Esophagus muscularis mucosa (tissue), 4 donors: ENCODE data around the gene UBE2O. TPM values are rescaled to one million over a fixed set of nuclear protein-coding genes. Genes with fewer than 3 reads are reported as not detected.

Experiments
- DNase-seq: peaks from one replicate; pipeline ENCODE4 v3.0.0-alpha.2; 2017; ENCODE audit errors: extremely low spot score
- H3K27ac ChIP-seq, 4 donors: fragments of 200-600 bp; sonication (generic); replicated peaks in 1 of 4; 1 replicate in 3 of 4; 2 replicates in 1 of 4; pipeline ENCODE4 v1.5.1; 2016 to 2019; ENCODE audit warnings: mild to moderate bottlenecking in 1 of 4
- H3K27me3 ChIP-seq, 4 donors: fragments of 200-600 bp; sonication (generic); one replicate each; pipeline versions ENCODE4 v1.5.1 to v1.6.0; 2016 to 2019
- H3K36me3 ChIP-seq, 4 donors: fragments of 200-600 bp; sonication (generic); one replicate each; pipeline ENCODE4 v1.5.1; 2016 to 2019
- H3K4me1 ChIP-seq, 4 donors: fragments of 200-600 bp; sonication (generic); one replicate each; pipeline ENCODE4 v1.5.1; 2016 to 2019
- H3K4me3 ChIP-seq, 4 donors: fragments of 200-600 bp; sonication (generic); 1 replicate in 2 of 4; 2 replicates in 2 of 4; pipeline ENCODE4 v1.5.1; 2016 to 2019; ENCODE audit warnings: mild to moderate bottlenecking in 4 of 4, moderate library complexity in 1 of 4
- H3K9me3 ChIP-seq, 4 donors: fragments of 200-600 bp; sonication (generic); 1 replicate in 3 of 4; 2 replicates in 1 of 4; pipeline ENCODE4 v1.5.1; 2016 to 2019
- CTCF ChIP-seq, 3 experiments: fragments of 200-600 bp in 2 of 3; fragments of 450-650 bp in 1 of 3; sonication (generic) in 2 of 3; IDR thresholded peaks; one replicate each; pipeline ENCODE4 v1.5.1; 2017 to 2019; ENCODE audit warnings: antibody characterized with exemption in 3 of 3, mild to moderate bottlenecking in 2 of 3, moderate library complexity in 1 of 3
- EP300 ChIP-seq: sonication (generic); formaldehyde crosslinking; IDR thresholded peaks from one replicate; pipeline ENCODE4 v1.6.1; 2017; ENCODE audit warnings: antibody characterized with exemption
- POLR2A ChIP-seq: fragments of 450-650 bp; IDR thresholded peaks from one replicate; pipeline ENCODE4 v1.6.1; 2017; ENCODE audit warnings: antibody characterized with exemption, moderate library complexity, mild to moderate bottlenecking, low read depth
- POLR2AphosphoS5 ChIP-seq, 2 donors: sonication (generic); formaldehyde crosslinking; IDR thresholded peaks; one replicate each; pipeline ENCODE4 v1.6.1; 2017; ENCODE audit warnings: antibody characterized with exemption in 2 of 2
- WGBS: methylation state at CpG from one replicate; pipeline ENCODE4 v1.1.5; 2018; 5-methylcytosine and 5-hydroxymethylcytosine counted together
- intact Hi-C: fragments of 100-400 bp; cut with DNase I; formaldehyde crosslinking; loops from one replicate; pipeline ENCODE4 v1.15.1; 2023
- total RNA-seq, 4 donors: library from RNA; depleted of rRNA; stranded (reverse); fragments of >200 nt; gene quantifications; one replicate each; pipeline versions ENCODE4 v1.1.0 to v1.2.1, GENCODE V29; 2016

Gene UBE2O
- total RNA-seq, 4 donors from 2014 or later: 14.1 to 21.7 (median 19.0) TPM

- no peak for DNase-seq
- Histone ChIP-seq H3K27me3 (no peaks in the 10 kb centered on the region), H3K4me3 (no peak overlapping the region), H3K36me3 (peaks cover 0 to 29% (median 27%) of the 10 kb centered on the region in 4 donors), H3K9me3 (no peaks in the 10 kb centered on the region), H3K4me1 (peaks cover 4 to 7% (median 5%) of the 10 kb centered on the region in 4 donors), H3K27ac (no peak overlapping the region)
- WGBS: 80% methylated on average over 1 of the region's 14 CpGs
- intact Hi-C loops: no loop called here
- no peak for TF ChIP-seq EP300
- no peak for TF ChIP-seq POLR2AphosphoS5 (IDR thresholded peaks at IDR 0.05)
- TF ChIP-seq CTCF (IDR thresholded peaks at IDR 0.05): no peak
- no peak for TF ChIP-seq POLR2A
Measured at GRCh38 chr17:76468634-76469010, 15.7 kb upstream of the UBE2O start.

GRCh38 chr17:76467809-76468633 lies 15.1 kb upstream of the UBE2O start:
- intact Hi-C loops: no loop called here
- TF ChIP-seq POLR2AphosphoS5 (IDR thresholded peaks at IDR 0.05): no peak
- no peak for TF ChIP-seq POLR2A
- TF ChIP-seq CTCF (IDR thresholded peaks at IDR 0.05): no peak
- no peak for TF ChIP-seq EP300
- H3K4me1 ChIP-seq: peaks cover 4 to 7% (median 5%) of the 10 kb centered on the region in 4 donors

GRCh38 chr17:76467366-76467765 lies 14.4 kb upstream of the UBE2O start, which contains the start of gene AANAT:
Gene AANAT (plus strand): TSS chr17:76467603. CDS start chr17:76468747, 1,144 bp downstream.
- WGBS: 76% methylated on average over 11 of the region's 11 CpGs
- no peak for DNase-seq
- no peaks in the 10 kb centered on the region for H3K9me3 ChIP-seq
- no peaks in the 10 kb centered on the region for H3K27me3 ChIP-seq
- intact Hi-C loops: no loop called here
- H3K4me3 ChIP-seq: no peak within 1 kb of the TSS
- TF ChIP-seq POLR2AphosphoS5 (IDR thresholded peaks at IDR 0.05): no peak
- no peak for TF ChIP-seq POLR2A
- no peak for TF ChIP-seq CTCF (IDR thresholded peaks at IDR 0.05)
- TF ChIP-seq EP300: no peak
- peaks cover 4 to 7% (median 5%) of the 10 kb centered on the region in 4 donors for H3K4me1 ChIP-seq
- H3K27ac ChIP-seq: no peak within 1 kb of the TSS
- H3K36me3 ChIP-seq: peaks cover 0 to 17% (median 16%) of the 10 kb centered on the region in 4 donors

More at GRCh38 chr17:76467809-76468633, 15.1 kb upstream of the UBE2O start:
- 70% methylated on average over 5 of the region's 8 CpGs for WGBS
- H3K27me3 ChIP-seq: no peaks in the 10 kb centered on the region
- H3K9me3 ChIP-seq: no peaks in the 10 kb centered on the region
- peaks cover 0 to 23% (median 21%) of the 10 kb centered on the region in 4 donors for H3K36me3 ChIP-seq
- no peak overlapping the region for H3K4me3 ChIP-seq
- H3K27ac ChIP-seq: no peak overlapping the region
- no peak for DNase-seq

GRCh38 chr17:76466775-76467130 lies 13.8 kb upstream of the UBE2O start:
- 83% methylated on average over 6 of the region's 6 CpGs for WGBS

More at GRCh38 chr17:76466775-76467130, 13.8 kb upstream of the UBE2O start:
- Histone ChIP-seq H3K9me3 (no peaks in the 10 kb centered on the region), H3K4me3 (no peak overlapping the region), H3K36me3 (peaks cover 0 to 11% (median 10%) of the 10 kb centered on the region in 4 donors), H3K4me1 (peaks cover 4 to 7% (median 5%) of the 10 kb centered on the region in 4 donors), H3K27ac (no peak overlapping the region), H3K27me3 (no peaks in the 10 kb centered on the region)
- no peak for TF ChIP-seq CTCF (IDR thresholded peaks at IDR 0.05)
- TF ChIP-seq POLR2AphosphoS5 (IDR thresholded peaks at IDR 0.05): no peak
- TF ChIP-seq EP300: no peak
- no peak for TF ChIP-seq POLR2A
- DNase-seq: no peak
- intact Hi-C loops: loop anchor here (1.0 kb wide), 1 partner anchor 40 kb away; no protein-coding TSS in a partner anchor
